M059J (cell line): ENCODE data around the gene CYP27A1. TPM values are rescaled to one million over a fixed set of nuclear protein-coding genes. Genes with fewer than 3 reads are reported as not detected.
"Not testable (repeated sequence)": the region's sequence is repeated elsewhere in the genome, so short reads cannot be mapped to it uniquely, and the experiment has no call there.

ENCODE experiments used
- DNase-seq: peaks from one replicate; pipeline ENCODE4 v3.0.0-alpha.2; 2012; ENCODE audit warnings: low read depth
- total RNA-seq: library from RNA; depleted of rRNA; stranded (reverse); fragments of >200 nt; shearing (Covaris generic); gene quantifications from 2 replicates; pipeline ENCODE4 v1.2.3, GENCODE V29; 2014

Gene CYP27A1
- total RNA-seq, 1 experiment from 2014 or later, result 5.2 TPM

GRCh38 chr2:218831378-218831990 lies 49.5 kb downstream of the CYP27A1 start, which contains the start of gene PRKAG3:
Gene PRKAG3, minus strand, starts transcription at chr2:218831803.
- DNase-seq, result no peak

- DNase-seq, result peak; percentile 7
Measured at GRCh38 chr2:218832081-218832480, 50.1 kb downstream of the CYP27A1 start.

DNA sequence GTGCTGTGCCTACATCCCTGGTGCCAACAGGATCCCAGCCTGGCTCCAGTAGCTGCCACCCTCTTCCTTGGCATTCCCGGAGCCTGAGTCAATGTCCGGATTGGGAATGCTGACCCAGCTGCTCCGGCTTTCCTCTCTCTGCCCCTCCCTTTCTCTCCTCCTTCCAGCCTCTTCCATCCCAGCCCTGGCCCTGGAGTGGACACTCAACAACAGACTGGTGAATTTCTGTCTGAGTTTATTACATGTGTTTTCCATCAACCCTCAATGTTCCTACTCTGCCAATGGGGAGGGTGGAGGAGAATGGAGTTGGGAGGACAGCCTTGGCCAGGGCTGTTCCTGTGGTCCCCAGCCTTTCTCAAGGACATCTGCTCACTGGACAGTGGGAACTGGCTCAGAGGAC lies 50.6 kb downstream of the CYP27A1 start:
- peak; percentile 57 for DNase-seq

DNA sequence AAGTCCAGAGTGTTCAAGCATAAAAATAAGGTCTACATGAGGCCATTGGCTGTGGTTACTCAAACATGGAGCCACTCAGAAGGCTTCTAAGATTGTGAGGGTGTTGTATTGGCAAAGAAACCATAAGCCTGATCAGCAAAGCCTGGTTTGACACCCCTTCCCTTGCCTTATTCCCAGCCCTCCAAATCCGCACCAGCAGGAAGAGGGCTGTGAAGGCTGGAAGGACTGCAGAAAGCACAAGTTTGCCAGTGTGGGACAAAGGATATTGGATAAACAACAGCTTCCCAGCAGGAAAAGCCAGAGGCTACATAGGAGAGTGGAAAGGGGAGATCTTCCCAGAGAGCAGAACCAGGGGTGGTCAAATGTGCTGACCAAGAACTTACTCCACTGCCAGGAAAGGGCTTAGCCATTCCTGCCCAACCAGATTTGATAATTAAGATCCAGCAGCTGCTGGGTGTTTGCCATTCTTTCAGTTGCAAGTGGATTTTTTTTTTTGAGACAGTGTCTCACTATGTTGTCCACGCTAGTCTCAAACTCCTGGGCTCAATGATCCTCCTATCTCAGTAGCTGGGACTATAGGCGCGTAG lies 51.2 kb downstream of the CYP27A1 start:
- peak; percentile 14 for DNase-seq

DNA sequence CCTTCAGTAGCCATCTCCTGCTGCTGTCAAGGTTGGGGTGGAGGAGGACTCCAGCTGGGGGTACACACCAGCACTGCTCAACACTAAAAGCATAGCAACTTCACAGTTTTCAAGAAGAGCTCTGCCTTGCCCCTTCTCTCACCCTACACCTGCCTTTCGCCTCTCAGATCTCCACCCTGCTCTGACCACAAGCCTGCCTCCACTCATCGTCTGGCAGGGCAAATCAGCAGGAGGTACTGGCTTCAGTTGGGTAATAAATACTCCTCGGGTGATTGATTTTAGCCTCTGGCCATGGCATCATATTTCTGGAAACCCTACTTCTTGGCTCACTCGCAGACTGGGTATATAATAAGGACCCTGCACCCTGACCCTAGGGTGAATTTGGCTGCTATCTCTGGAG lies 52.7 kb downstream of the CYP27A1 start:
- peak; percentile 64 for DNase-seq

DNA sequence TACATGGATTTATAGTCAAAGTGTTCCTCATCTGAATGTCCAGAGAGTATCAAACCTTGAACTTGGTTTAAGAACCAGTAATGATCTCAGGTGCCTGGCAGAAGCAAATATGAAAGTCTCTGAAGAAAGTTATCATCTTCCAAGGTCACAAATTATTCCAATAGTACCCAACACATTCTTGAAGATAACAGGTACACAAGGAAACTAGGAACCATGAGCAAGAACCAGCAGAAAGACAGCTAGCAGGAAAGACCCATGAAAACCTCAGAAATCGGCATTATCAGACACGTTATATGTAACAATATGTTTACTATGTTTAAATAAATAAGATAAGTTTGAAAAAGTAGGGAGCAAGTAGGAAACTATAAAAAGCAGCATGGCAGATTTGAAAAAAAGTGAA lies 55.5 kb downstream of the CYP27A1 start:
- DNase-seq, result no peak

DNA sequence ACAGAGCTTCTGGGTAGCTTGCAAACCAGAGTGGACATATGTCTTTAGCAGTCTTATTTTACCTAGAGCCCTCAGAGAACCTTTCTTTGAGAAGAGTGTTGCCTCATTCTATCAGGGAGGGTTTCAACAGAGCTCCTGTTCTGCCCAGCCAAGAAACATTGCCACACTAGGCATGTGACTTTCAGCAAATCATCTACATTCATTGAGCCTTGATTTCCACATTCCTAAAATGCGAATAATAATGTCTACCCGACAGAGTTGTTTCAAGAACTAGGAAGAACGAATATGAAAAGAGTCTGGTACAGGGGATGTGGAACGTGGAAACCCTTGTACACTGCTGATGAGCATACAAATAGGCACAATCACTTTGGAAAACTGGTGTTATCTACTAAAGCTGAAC lies 57.5 kb downstream of the CYP27A1 start:
- no peak for DNase-seq

GRCh38 chr2:218839888-218840287 lies 57.9 kb downstream of the CYP27A1 start:
- no peak for DNase-seq

DNA sequence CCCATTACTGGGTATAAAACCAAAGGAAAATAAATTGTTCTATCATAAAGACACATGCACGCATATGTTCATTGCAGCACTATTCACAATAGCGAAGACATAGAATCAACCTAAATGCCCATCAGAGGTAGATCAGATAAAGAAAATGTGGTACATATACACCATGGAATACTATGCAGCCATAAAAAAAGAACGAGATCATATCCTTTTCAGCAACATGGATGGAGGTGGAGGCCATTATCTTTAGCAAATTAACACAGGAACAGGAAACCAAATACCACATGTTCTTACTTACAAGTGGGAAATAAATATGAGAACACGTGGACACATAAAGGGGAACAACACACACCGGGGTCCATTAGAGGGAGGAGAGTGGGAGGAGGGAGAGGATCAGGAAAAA lies 62.4 kb downstream of the CYP27A1 start:
- not testable (repeated sequence) for DNase-seq

DNA sequence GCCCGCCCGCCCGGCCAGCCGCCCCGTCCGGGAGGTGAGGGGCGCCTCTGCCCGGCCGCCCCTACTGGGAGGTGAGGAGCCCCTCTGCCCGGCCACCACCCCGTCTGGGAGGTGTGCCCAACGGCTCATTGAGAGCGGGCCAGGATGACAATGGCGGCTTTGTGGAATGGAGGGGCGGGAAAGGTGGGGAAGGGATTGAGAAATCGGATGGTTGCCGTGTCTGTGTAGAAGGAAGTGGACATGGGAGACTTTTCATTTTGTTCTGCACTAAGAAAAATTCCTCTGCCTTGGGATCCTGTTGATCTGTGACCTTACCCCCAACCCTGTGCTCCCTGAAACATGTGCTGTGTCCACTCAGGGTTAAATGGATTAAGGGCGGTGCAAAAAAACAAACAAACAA lies 65.0 kb downstream of the CYP27A1 start:
- DNase-seq, result not testable (repeated sequence)

- peak; percentile 89 for DNase-seq
Measured at GRCh38 chr2:218849721-218850120, 67.8 kb downstream of the CYP27A1 start.

DNA sequence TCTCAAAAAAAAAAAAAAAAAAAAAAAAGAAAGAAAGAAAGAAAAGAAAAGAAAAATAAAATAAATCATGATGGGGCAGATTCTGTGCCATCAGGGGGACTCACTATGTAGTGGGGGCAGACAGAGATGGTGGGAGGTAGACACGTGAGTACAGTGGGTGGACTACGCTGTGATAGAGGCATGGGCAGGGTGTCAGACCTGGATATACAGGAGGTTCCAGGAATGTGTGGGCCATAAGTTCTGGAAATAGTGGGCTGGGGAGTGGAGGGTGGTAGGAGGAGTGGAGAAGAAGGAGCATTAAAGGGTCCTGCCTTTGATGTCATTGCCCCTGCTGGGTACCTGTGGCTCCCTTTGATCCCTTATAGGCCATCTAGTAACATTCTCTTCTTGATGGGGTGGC lies 68.8 kb downstream of the CYP27A1 start:
- no peak for DNase-seq

- no peak for DNase-seq
Measured at GRCh38 chr2:218851286-218851685, 69.3 kb downstream of the CYP27A1 start.

GRCh38 chr2:218852911-218853667 lies 71.1 kb downstream of the CYP27A1 start:
- peak; percentile 58 for DNase-seq

DNA sequence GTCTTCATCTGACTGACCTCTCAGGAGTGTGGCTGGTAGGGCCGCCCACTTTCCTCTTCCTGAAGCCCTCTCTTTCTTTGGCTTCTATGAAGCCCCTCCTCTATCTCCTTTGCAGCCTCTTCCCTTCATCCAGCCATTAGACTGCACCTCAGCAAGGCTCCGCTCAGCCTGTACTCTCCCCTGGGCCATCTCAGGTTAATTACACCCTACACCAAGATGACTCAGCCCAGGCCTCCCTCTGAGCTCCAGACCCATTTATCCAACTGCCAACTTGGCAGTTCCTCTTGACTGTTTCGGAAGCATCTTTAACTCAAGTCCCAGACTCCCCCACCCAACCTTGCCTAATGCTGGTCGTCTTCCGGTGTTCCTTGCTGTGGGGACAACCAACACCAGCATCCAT lies 71.8 kb downstream of the CYP27A1 start:
- DNase-seq, result peak; percentile 88

DNA sequence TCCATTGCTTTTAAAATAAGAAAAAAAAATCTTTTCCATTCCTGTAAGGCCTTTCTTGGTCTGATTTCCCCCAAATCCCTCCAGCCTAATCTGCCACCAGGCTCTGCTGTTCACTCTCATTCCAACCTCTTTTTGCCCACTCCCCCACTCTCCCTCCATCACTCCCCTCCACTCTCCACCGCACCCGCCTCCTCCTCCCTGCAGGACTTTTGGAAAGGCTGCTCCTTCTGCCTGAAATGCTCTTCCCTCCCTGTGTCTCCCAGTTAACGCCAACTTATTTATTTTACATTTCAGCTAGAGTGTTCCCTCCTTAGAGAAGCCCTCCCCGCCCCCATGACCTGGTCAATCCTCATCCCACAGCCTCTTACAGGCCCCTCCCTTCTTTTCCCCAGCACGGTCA lies 72.9 kb downstream of the CYP27A1 start:
- DNase-seq, result no peak

DNA sequence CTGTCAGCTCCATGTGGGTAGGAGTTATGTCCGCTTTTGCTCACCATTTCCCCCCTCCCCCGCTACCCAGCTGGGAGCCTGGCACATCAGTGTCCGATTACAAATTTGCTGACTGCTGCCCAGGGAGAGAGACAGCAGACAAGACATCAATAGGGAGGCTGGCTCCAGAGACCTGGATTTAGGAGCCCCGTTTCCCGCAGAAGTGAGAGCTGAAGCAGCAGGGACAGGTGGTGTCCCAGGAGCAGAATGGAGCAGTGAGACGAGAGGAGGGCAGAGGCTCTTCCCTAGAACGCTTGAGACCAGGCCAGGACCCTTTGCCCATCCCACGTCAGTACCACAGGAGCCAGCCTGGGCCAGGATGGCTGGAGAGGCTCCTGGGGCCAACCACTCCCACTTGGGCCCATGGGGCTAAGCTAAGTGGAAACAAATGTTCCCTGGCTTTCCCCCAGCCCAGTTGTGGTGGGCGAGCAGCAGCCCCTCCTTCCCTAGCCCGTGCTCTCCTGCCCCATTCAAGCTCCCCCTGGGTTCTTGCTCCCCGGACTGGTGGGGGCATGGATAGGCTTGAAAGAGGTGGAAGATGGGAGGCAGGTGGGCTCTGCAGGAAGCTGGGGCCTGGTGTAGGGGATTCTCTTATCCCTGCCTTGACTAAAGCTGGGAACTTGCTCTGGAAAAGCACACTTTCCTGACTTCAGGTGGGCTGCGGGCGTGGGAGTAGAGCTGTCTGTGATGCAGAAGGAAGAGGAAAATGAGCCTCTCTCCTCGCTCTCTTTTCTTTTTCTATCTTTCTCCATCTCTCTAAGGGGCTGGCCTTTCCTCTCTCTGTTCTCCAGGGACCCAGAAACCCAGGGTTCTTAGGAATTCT lies 73.6 kb downstream of the CYP27A1 start:
- no peak for DNase-seq

GRCh38 chr2:218856167-218856895 lies 74.4 kb downstream of the CYP27A1 start:
- no peak for DNase-seq

GRCh38 chr2:218856896-218857243 lies 74.9 kb downstream of the CYP27A1 start:
- no peak for DNase-seq

- DNase-seq, result peak; percentile 34
Measured at GRCh38 chr2:218857371-218858137, 75.6 kb downstream of the CYP27A1 start.

GRCh38 chr2:218858138-218858445 lies 76.1 kb downstream of the CYP27A1 start:
- no peak for DNase-seq
